Measurements from ENCODE around the gene PPIH.
"Not testable (repeated sequence)": the region's sequence is repeated elsewhere in the genome, so short reads cannot be mapped to it uniquely, and the experiment has no call there.

PPIH gene

GRCh38 chr1:42657981-42658876, at the start of gene PPIH:
TSS of gene PPIH (plus strand) at chr1:42658423. CDS start at chr1:42658447, 24 bp downstream.
- peak; percentile 91 for DNase-seq (ENCODE audit: low spot score)

GRCh38 chr1:42613803-42614131, 44.5 kb upstream of the PPIH start:
- no peak for DNase-seq (ENCODE audit: low spot score)

GRCh38 chr1:42618866-42619265, 39.4 kb upstream of the PPIH start:
- no peak for DNase-seq (ENCODE audit: low spot score)

- DNase-seq (ENCODE audit: low spot score), result no peak
Measured at GRCh38 chr1:42620307-42620706, 37.9 kb upstream of the PPIH start.

GRCh38 chr1:42621180-42621579, 37.0 kb upstream of the PPIH start:
- DNase-seq (ENCODE audit: low spot score), result not testable (repeated sequence)

- not testable (repeated sequence) for DNase-seq (ENCODE audit: low spot score)
Measured at GRCh38 chr1:42627205-42627604, 31.0 kb upstream of the PPIH start.

- DNase-seq (ENCODE audit: low spot score), result no peak
Measured at GRCh38 chr1:42639116-42639515, 19.1 kb upstream of the PPIH start.

GRCh38 chr1:42646056-42646455, 12.2 kb upstream of the PPIH start:
- DNase-seq (ENCODE audit: low spot score), result no peak

GRCh38 chr1:42657201-42657600, 1.0 kb upstream of the PPIH start:
- DNase-seq (ENCODE audit: low spot score), result no peak

- DNase-seq (ENCODE audit: low spot score), result peak; percentile 8
Measured at GRCh38 chr1:42658877-42659337, 684 bp downstream of the PPIH start.

GRCh38 chr1:42660907-42661500, 2.8 kb downstream of the PPIH start:
- no peak for DNase-seq (ENCODE audit: low spot score)

GRCh38 chr1:42669936-42670335, 11.7 kb downstream of the PPIH start:
- DNase-seq (ENCODE audit: low spot score), result no peak

GRCh38 chr1:42670425-42670824, 12.2 kb downstream of the PPIH start:
- DNase-seq (ENCODE audit: low spot score), result no peak

GRCh38 chr1:42674214-42674613, 16.0 kb downstream of the PPIH start:
- DNase-seq (ENCODE audit: low spot score), result no peak

- DNase-seq (ENCODE audit: low spot score), result no peak
Measured at GRCh38 chr1:42674682-42675081, 16.5 kb downstream of the PPIH start.

- no peak for DNase-seq (ENCODE audit: low spot score)
Measured at GRCh38 chr1:42675467-42675866, 17.2 kb downstream of the PPIH start.

- no peak for DNase-seq (ENCODE audit: low spot score)
Measured at GRCh38 chr1:42676534-42677087, 18.4 kb downstream of the PPIH start.

GRCh38 chr1:42679364-42679983, 21.3 kb downstream of the PPIH start:
- DNase-seq (ENCODE audit: low spot score), result no peak

- no peak for DNase-seq (ENCODE audit: low spot score)
Measured at GRCh38 chr1:42680055-42680454, 21.8 kb downstream of the PPIH start.

GRCh38 chr1:42680921-42681683, 22.9 kb downstream of the PPIH start:
- DNase-seq (ENCODE audit: low spot score), result peak; percentile 12

GRCh38 chr1:42681741-42682483, 23.7 kb downstream of the PPIH start, which contains the start of gene YBX1:
TSS of gene YBX1 (plus strand) at chr1:42682418. CDS start at chr1:42682566, 148 bp downstream.
- peak; percentile 99 for DNase-seq (ENCODE audit: low spot score)

Measured in hepatic stellate cell (primary cell).